GM21619 (cell line): ENCODE results near the gene ITPKC.

ENCODE experiments used
- ATAC-seq: cut with Tn5 transposase; IDR thresholded peaks from one replicate; pipeline ENCODE4 v1.9.1; 2021; ENCODE audit not compliant: unreplicated experiment

ITPKC gene

DNA sequence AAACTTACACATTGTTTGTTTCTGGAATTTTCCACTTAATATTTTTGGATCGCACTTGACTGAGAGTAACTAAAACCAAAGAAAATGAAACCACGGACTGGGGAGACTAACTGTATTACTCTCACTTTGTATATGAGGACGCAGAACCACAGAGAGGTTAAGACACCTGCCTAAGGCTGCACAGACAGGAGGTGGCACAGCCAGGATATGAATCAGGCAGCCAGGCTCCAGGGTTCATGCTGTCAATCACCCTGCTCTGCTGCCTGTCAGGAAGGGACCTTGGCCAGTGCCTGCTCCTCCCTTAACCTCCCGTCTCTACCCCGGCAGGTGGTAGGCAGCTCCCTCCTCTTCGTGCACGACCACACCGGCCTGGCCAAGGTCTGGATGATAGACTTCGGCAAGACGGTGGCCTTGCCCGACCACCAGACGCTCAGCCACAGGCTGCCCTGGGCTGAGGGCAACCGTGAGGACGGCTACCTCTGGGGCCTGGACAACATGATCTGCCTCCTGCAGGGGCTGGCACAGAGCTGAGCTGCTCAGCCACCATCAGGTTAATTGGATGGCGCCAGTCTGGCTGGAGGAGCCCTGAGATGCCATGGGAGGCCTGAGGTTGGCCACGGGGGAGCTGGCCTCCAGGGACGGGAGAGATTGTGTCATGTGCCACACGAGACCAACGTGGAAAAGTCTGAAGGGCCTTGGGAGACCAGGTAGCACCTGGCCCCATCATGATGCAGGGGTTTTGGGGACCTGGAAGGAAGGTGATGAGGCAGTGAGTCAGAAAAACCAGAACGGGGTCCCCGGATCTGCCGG, 22.3 kb downstream of the ITPKC start:
- ATAC-seq, result no peak

DNA sequence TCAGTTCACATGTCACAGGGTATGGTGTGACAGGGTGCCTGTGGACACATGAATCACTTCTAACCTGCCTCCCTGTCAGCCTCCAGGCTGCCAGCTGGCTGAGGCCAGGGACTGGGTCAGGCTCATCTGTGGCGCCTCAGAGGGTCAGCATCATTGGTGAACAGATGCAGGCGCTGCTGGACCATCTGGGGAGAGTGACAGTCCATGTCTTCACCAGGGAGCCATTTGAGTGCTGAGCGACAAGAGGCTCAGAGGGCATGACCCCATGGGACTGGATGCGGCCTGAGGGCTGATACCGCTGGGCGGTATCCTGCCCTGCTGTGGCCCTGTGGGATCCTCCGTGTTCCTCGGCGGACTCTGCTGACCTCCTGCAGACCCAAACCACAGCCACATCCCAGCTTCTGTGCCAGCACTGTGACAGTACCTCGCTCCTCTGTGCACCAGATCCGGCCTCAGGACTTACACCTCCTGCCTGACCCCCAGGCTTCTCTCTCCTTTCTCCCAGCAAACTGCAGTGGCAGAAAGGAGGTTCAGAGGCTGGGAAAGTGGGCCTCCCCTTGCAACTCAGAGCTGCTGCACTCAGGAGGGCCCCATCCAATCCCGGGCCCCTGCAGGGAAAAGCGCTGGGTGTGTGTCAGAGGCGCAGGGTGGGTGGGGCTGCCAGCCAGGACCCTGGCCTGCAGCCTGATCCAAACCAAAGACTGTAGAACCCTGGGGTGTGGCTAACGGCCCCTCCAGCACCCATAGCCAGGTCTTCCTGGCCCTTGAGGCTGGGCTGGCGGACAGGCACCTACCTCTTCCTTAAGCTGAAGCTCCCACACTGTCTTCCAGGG, 23.2 kb downstream of the ITPKC start:
- no peak for ATAC-seq

DNA sequence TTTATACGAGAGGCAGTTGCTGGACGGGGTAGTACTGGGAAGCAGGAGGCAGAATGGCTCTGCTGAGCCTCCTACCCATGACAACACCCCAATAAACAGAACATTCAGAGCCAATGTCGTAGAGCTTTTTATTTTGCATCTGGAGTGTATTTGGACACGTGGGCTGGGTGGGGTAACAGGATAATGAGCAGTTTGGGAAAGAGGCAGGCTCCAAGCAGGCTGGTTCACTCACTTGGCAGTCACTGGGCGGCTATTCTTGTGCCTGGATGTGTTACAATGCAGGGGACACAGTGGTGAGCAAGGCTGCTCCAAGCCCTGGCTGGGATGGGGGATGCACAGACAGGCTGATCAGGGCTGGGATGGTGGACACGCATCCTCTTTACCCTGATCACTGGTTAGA, 23.8 kb downstream of the ITPKC start:
- no peak for ATAC-seq

DNA sequence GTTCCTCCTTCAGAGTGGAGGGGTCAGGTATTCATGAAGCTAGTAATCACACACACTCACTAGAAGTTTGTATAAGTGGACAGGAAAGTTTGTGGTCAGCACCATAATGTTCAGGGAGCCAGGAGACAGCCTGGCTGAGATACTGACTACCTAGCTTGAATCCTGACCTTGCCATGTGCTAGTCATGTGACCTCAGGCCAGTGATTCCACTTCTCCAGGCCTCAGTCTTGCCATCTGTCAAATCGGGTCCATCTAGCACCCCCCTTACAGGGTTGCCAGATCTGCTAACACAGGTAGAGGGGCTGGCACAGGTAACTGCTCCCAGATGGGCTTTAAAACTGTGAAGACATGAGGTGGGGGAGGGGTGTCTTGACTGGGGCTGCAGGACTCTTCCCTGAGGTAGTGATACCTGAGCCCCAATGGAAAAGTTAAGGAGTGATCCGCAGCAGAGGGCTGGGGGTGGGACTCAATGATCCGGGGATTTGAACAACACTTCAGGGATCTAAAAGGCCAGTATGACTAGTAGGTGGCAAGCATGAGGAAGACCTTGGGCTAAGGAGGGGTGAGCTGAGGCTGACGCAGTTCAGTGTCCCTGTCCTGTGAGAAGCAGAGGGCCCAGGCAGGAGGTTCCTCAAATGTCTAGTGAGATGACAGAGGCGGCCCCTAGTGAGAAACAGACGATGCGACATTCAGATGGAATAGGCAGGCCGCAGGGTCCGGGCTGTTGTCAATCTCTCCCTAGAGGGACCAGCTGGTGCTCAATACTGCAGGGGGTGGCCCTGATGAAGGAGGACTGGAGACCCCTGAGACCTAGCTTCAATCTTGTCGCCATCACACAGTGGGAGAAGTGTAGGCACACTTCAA, 24.8 kb downstream of the ITPKC start:
- ATAC-seq, result no peak

DNA sequence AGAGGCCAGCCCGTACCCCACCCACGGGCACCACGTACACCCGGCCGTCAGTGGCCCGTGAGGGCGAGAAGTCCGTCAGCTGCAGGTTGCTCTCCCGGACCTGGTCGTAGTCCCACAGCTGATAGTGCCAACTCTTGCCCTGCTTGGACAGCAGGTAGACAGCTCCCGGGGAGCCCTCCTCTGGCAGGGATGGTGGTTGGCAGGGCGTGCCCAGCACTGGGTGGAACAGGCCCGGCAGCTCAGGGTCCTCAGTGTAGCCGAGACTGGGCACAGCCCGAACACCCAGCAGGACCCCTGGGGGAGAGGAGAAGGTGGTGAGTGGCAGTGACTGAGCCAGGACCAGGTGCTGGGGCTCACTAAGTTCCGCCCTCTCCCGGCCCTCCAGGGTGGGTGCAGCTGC, 25.6 kb downstream of the ITPKC start:
- no peak for ATAC-seq

DNA sequence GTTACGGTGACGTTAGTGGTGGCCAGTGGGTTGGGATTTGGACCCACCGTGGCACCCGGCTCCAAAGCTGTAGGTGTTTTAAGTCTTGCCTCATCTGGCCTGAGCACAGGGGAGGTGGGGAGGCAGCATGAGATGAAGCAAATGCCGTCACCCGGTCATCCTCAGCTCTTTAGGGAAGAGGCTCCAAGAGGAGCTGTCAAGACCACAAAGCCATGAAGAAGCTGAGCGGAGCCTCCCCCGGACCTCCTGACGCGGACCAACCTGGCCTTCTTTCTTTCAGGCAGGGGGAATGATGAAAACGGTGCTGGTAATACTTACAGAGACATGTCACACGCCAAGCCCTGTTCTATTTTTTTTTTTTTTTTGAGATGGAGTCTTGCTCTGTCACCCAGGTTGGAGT, 26.0 kb downstream of the ITPKC start:
- no peak for ATAC-seq

DNA sequence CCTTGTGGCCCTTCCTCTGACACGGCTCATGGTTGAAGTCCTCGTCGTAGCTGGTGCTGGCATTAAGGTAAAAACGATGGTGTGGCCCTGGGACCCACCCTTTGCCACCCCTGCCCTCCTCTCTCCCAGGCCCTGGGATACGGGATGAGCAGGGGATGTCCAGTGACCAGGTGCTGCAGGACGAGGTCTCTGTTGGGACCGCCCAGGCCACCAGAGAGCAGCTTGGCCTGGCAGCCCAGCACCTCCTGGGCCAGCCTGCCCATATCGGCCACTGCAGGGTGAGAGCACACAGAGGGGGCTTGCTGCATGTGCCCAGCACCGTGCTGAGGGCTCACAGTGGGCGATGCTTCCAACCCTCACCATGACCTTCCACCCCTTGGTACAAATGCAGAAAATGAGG, 27.0 kb downstream of the ITPKC start:
- ATAC-seq, result no peak

DNA sequence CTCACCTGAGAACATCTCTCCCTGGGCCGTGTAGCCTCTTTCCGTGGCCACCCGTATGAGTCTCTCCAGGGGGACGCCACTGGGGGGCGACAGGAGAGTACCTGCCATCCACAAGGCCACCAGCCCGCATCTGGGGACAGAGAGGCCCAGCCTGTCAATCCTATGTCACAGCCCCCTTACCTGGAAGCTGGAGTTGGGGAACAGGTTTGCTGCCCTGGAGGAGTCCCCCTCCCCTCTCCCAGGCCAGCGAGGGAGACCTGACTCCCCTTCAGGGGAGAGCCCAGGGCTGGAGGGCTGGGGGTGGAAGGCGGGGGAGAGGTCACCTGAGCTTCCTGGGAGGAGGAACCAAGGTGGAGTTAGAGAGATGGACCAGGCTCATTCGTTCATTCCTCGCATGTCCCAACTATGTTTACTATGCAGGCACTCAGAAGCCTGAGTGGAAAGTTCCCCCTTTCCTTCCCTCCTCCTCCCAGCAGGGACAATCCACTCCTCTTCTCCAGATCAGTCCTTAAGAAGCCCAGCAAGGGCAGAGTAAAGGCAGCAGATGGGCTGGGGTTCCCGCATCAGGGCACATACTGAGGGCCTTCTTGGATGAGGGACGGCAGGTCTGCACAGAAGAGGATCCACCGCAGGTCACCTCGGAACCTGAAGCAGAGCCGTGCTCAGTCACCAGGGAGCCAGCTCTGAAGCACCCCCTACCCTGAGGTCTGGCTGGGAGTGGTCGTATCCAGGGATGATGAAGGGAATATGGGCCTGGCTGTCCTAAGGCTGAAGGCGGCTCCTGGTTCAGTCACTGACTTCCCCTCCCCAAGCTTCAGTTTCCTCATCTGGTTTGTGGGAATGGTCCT, 27.9 kb downstream of the ITPKC start:
- no peak for ATAC-seq

DNA sequence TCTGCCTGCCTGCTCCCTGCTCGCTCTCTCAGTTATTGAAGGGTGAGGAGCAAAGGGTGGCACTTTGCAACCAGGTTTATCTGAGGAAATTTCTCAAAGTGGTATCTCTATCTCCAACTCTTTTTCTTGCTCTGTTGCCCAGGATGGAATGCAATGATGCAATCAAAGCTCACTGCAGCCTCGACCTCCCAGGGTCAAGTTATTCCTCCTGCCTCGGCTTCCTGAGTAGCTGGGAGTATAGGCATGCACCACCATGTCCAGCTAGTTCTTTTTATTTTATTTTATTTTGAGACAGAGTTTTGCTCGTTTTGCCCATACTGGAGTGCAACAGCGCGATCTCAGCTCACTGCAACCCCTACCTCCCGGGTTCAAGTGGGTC, 28.5 kb downstream of the ITPKC start:
- no peak for ATAC-seq

DNA sequence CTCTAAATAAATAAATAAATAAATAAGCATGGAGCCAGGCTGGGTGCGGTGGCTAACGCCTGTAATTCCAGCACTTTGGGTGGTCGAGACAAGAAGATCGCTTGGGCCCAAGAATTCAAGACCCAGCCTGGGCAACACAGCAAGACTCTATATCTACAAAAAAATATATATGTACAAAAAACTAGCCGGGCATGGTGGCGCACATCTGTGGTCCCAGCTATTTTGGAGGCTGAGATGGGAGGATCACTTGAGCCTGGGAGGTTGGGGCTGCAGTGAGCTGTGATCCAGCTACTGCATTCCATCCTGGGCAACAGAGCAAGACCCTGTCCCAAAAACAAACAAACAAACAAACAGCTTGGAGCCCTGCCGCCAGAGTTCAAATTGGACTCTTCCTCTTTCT, 30.6 kb downstream of the ITPKC start:
- ATAC-seq, result no peak

DNA sequence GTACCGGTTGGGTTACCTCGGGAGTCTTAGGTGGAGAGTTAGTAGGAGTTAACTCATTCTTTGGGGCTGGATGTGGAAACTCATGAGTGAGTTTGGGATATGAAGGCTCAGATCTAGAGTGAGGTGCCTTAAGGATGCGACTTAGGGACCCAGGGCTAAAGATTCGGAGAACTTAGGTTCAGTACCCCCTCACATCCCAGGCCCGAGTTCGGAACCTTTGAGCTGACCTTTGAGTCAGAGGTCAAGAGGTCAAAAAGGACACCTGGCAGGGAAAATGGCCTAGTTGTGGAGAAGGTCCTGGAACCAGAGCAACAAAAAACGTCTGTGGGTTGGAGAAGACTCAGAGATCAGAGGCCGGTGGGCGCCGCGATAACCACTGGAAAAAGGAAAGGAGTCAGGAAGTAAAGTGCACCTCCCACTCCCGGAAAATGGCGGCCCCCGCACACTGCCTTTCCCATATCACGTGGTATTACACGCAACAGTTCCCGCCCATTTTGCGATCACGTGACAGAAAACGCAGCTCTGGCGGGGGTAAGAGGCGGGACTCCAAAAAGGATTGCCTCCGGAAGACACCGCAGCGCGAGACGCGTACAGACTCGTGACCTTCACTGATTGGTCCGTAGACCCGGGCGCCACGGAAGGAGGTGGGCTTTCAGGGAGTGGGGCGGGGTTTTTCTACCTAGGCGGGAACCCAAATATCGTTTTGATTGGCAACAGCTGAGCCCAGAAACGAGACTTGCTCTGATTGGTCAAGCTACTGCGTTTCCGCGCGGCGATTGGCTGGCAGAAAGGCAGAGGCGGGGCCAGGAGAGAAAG, 33.4 kb downstream of the ITPKC start, which contains the start of gene ACTMAP:
Gene ACTMAP, minus strand, starts transcription at position 420 of the 816 bp plus-strand sequence. CDS start 674 bp downstream, outside the sequence.
- ATAC-seq, result peak; percentile 76

DNA sequence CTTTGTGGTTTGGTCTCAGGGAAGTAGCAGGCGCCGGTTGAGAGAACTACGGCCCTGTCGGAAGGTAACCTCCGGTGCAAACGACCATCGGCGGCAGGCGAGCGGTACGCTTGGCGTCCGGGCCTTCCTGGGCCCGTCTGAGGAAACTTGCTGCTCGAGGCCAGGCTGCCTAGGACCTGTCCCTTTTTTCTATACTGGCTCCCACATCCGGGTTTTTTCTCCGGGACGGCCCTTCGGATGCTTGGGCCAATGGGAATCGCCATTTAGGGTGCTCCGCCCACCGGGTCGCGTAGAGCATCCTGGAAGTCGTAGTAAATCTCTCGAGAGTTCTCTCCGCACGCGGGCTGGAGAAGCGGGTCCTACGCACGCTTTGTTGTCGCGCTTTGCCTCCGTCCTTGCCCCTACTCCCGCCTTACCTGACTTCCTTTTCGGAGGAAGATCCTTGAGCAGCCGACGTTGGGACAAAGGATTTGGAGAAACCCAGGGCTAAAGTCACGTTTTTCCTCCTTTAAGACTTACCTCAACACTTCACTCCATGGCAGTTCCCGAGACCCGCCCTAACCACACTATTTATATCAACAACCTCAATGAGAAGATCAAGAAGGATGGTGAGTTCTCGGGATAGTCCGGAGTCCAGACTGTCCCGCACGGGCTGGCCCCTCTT, 34.1 kb downstream of the ITPKC start, which contains the start of gene SNRPA:
Gene SNRPA, plus strand, starts transcription at position 330 of the 664 bp plus-strand sequence. Its CDS starts 206 bp downstream, at position 536.
- ATAC-seq, result peak; percentile 54

DNA sequence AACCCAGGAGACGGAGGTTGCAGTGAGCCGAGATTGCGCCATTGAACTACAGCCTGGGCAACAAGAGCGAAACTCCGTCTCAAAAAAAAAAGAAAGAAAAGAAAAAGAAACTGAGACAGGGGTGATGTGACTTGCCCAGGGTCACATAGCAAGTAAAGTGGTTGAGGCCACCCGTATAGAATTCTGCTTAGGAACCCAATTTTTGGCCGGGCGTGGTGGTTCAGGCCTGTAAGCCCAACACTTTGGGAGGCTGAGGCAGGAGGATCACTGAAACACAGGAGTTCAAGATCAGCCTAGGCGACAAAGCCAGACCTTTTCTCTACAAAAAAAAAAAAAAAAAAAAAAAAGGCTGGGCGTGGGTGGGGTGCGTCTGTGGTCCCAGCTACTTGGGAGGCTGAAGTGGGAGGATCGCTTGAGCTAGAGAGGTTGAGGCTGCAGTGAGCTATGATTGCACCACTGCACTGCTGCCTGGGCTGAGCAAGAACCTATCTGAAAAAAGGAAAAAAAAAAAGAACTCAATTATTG, 35.4 kb downstream of the ITPKC start:
- ATAC-seq, result no peak

DNA sequence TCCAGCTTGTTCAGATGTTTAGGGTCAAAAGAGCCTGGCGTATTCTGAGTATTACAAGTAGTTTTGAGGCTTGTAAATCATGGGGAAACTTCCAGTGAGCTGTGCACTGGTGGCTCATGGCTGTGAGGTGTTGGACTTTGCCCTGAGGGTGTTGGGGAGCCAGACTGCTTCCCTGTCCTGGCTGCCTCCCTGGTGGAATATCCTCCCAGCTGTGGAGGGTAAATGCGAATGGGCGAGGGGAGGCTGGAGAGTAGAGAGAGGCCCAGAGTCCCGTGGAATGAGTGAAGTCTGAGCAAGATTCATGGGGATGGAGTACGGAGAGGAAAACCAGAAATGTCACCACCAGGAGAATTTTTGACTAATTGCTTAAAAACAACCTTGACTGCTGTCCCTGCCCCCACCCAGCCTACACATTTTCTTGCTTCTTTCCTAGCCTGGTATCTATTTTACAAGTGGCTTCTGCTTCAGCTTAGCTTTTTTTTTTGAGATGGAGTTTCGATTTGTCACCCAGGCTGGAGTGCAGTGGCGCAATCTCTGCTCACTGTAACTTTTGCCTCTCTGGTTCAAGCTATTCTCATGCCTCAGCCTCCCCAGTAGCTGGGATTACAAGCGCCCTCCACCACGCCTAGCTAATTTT, 37.8 kb downstream of the ITPKC start:
- no peak for ATAC-seq

DNA sequence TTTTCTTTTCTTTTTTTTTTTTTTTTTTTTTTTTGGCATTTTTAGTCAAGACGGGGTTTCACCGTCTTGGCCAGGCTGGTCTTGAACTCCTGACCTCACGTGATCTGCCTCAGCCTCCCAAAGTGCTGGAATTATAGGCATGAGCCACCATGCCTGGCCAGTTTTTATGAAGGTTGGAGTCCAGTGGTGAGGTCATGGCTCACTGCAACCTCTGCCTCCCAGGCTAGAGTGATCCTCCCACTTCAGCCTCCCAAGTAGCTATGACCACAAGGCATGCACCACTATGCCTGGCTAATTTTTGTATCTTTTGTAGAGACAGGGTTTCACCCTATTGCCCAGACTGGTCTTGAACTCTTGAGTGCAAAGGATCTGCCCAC, 38.3 kb downstream of the ITPKC start:
- no peak for ATAC-seq

DNA sequence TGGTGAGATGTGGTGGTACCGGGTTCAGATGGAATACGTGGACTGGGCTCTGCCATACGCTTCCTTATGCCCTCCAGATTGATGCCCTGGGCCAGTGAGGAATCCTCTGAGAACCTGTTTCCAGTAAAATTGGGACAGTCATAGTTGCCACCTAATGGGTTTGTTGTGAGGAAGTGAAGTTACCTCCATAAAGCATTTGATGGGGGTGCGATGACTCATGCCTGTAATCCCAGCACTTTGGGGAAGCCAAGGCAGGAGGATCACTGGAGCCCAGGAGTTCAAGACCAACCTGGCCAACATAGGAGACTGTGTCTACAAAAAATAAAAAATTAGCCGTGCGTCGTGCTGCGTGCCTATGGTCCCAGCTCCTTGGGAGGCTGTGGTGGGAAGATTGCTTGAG, 38.9 kb downstream of the ITPKC start:
- no peak for ATAC-seq

DNA sequence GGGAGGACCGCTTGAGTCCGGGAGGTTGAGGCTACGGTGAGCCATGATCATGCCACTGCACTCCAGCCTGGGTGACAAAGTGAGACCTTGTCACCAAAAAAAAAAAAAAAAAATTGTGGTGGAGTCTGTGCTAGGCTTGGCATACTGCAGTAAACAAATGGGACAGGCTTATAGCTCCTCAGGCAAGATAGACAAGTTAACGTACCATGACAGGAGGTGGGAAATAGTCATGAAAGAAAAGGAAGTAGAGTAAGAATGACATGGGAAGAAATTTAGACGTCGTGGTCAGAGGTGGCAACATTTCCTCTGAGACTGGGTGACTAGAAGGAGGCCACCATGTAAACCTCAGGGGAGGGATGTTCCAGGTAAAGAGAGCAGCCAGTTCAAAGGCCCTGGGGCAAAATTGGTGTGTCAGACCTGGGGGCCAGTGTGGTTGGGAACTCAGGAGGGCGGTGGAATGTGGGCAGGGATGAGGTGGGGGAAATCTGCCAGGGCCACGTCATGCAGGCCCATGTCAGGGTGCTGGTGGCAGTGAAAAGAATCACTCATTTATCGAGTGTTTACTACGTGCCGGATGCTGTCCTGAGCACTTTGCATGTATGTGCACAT, 39.7 kb downstream of the ITPKC start:
- ATAC-seq, result no peak

DNA sequence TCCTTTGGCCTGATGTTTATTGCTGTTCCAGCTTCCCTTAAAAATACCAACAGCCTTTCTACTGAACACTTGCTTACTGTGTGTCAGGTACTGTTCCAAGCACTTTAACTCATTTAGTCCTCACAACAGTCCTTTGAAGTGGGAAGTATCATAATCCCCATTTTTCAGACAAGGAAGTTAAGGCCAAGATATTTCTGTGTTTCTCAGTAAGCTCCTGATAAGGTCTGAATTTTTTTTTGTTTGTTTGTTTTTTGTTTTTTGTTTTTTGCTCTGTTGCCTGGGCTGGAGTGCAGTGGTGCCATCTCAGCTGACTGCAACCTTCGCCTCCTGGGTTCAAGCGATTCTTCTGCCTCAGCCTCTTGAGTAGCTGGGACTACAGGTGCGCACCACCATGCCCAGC, 41.6 kb downstream of the ITPKC start:
- no peak for ATAC-seq
